Astrocyte (in vitro differentiated cells and primary cell): Measurements from ENCODE around the gene HNF4A.

Experiments used
- EZH2 ChIP-seq: IDR thresholded peaks from 2 replicates; pipeline ENCODE4 v1.6.1; 2012; ENCODE audit warnings: mild to moderate bottlenecking, low read length, inconsistent platforms; ENCODE audit not compliant: insufficient read depth
- TF ChIP-seq, protein P1 (sequence below): IDR thresholded peaks from 2 replicates; pipeline ENCODE4 v1.5.1; 2011; ENCODE audit warnings: low read depth, mild to moderate bottlenecking, inconsistent platforms, low read length, moderate library complexity; ENCODE audit not compliant: insufficient read depth

DNA sequence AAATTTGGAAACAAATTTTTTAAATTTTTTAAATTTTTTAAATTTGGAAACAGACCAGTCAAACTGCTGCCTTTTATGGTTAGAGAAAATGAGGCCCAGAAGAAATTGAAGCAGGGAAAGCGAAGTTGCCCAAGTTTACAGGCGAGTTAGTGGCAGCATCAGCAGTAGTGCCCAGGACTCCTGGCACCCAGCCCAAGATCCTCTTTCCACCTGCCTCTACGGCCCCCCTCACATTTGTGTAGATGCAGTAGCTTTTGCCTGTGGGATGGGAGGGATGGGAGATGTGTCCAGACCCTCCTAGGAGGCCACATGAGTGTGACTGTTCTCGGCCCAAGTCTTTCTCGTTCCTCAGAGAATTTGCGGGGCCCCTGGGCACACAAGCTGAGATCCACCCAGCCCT is 49.8 kb downstream of the HNF4A start:
- TF ChIP-seq, protein P1, sequence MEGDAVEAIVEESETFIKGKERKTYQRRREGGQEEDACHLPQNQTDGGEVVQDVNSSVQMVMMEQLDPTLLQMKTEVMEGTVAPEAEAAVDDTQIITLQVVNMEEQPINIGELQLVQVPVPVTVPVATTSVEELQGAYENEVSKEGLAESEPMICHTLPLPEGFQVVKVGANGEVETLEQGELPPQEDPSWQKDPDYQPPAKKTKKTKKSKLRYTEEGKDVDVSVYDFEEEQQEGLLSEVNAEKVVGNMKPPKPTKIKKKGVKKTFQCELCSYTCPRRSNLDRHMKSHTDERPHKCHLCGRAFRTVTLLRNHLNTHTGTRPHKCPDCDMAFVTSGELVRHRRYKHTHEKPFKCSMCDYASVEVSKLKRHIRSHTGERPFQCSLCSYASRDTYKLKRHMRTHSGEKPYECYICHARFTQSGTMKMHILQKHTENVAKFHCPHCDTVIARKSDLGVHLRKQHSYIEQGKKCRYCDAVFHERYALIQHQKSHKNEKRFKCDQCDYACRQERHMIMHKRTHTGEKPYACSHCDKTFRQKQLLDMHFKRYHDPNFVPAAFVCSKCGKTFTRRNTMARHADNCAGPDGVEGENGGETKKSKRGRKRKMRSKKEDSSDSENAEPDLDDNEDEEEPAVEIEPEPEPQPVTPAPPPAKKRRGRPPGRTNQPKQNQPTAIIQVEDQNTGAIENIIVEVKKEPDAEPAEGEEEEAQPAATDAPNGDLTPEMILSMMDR: no peak
- no peak for TF ChIP-seq EZH2
